Metanephros (tissue), 1 donor: ENCODE data around the gene NBPF4. TPM values are rescaled to one million over a fixed set of nuclear protein-coding genes. Genes with fewer than 3 reads are reported as not detected.

Source experiments
- total RNA-seq: library from RNA; depleted of rRNA; stranded (reverse); fragments of >200 nt; gene quantifications from one replicate; pipeline ENCODE4 v1.2.3, GENCODE V29; 2014

The NBPF4 gene, protein sequence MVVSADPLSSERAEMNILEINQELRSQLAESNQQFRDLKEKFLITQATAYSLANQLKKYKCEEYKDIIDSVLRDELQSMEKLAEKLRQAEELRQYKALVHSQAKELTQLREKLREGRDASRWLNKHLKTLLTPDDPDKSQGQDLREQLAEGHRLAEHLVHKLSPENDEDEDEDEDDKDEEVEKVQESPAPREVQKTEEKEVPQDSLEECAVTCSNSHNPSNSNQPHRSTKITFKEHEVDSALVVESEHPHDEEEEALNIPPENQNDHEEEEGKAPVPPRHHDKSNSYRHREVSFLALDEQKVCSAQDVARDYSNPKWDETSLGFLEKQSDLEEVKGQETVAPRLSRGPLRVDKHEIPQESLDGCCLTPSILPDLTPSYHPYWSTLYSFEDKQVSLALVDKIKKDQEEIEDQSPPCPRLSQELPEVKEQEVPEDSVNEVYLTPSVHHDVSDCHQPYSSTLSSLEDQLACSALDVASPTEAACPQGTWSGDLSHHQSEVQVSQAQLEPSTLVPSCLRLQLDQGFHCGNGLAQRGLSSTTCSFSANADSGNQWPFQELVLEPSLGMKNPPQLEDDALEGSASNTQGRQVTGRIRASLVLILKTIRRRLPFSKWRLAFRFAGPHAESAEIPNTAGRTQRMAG
- not detected for total RNA-seq

GRCh38 chr1:108243976-108244375, at the start of gene NBPF4:
Gene NBPF4, minus strand, starts transcription at chr1:108244076. Its CDS starts 315 bp downstream, at chr1:108243761.

GRCh38 chr1:108199781-108200686, 43.8 kb downstream of the NBPF4 start, which contains the start of gene SLC25A24:
Gene SLC25A24, minus strand, starts transcription at chr1:108200343. Its CDS starts 205 bp downstream, at chr1:108200138.

Other genes with a start within 250 kb of the NBPF4 start
- 45.6 TPM for gene SLC25A24, start 43.7 kb downstream of the NBPF4 start, total RNA-seq
- not detected for gene NBPF6, start 206.3 kb upstream of the NBPF4 start, total RNA-seq